Measurements from ENCODE around the gene GET4. TPM values are rescaled to one million over a fixed set of nuclear protein-coding genes. Genes with fewer than 3 reads are reported as not detected.
"Not testable (repeated sequence)": the region's sequence is repeated elsewhere in the genome, so short reads cannot be mapped to it uniquely, and the experiment has no call there.

The GET4 gene
- polyA plus RNA-seq, 6 donors from 2014 or later: 7.6 to 25.7 (median 16.8) TPM

GRCh38 chr7:867406-868188 lies 8.8 kb upstream of the GET4 start:
- no peaks in the 10 kb centered on the region for H3K9me3 Mint-ChIP-seq
- ATAC-seq (ENCODE audit: low read depth in 2 of 2) (no peak), DNase-seq (no peak)
- H3K27ac Mint-ChIP-seq: no peak overlapping the region
- peaks cover 8 to 22% of the 10 kb centered on the region in 2 donors for H3K36me3 Mint-ChIP-seq
- peak overlapping the region in 1 of 8 donors; percentile 58 for H3K4me3 Mint-ChIP-seq
- H3K4me1 Mint-ChIP-seq: peaks cover 0 to 2% (median 0%) of the 10 kb centered on the region in 3 donors
- H3K27me3 Mint-ChIP-seq: no peaks in the 10 kb centered on the region

- DNase-seq: no peak
- Mint-ChIP-seq H3K9me3 (no peaks in the 10 kb centered on the region), H3K4me1 (peaks cover 2 to 7% (median 3%) of the 10 kb centered on the region in 3 donors), H3K27me3 (no peaks in the 10 kb centered on the region), H3K27ac (no peak overlapping the region), H3K36me3 (peaks cover 8 to 22% of the 10 kb centered on the region in 2 donors), H3K4me3 (no peak overlapping the region)
- no peak for ATAC-seq (ENCODE audit: low read depth in 2 of 2)
These were observed 8.2 kb upstream of the GET4 start for GRCh38 chr7:868189-868486.

- Mint-ChIP-seq H3K27me3 (no peaks in the 10 kb centered on the region), H3K4me1 (peaks cover 4 to 15% (median 9%) of the 10 kb centered on the region in 3 donors), H3K4me3 (no peak overlapping the region), H3K27ac (no peak overlapping the region), H3K9me3 (no peaks in the 10 kb centered on the region), H3K36me3 (peaks cover 4 to 22% of the 10 kb centered on the region in 2 donors)
- no peak for DNase-seq
- no peak for ATAC-seq (ENCODE audit: low read depth in 2 of 2)
These were observed 7.0 kb upstream of the GET4 start for GRCh38 chr7:869348-869747.

GRCh38 chr7:871900-872537 lies 4.3 kb upstream of the GET4 start:
- H3K27me3 Mint-ChIP-seq: no peaks in the 10 kb centered on the region
- peaks cover 4 to 6% of the 10 kb centered on the region in 2 donors for H3K36me3 Mint-ChIP-seq
- H3K4me1 Mint-ChIP-seq: peaks cover 5 to 20% (median 11%) of the 10 kb centered on the region in 3 donors
- no peaks in the 10 kb centered on the region for H3K9me3 Mint-ChIP-seq
- ATAC-seq (ENCODE audit: low read depth in 2 of 2) (no peak), DNase-seq (no peak)
- H3K27ac Mint-ChIP-seq: peak overlapping the region in 3 of 6 donors; percentile 60 to 74 (median 63)
- no peak overlapping the region for H3K4me3 Mint-ChIP-seq

- ATAC-seq (ENCODE audit: low read depth in 2 of 2): not testable (repeated sequence)
- peak overlapping the region in 1 of 8 donors; percentile 81 for H3K4me3 Mint-ChIP-seq
- peak overlapping the region in 5 of 6 donors; percentile 11 to 74 (median 49) for H3K27ac Mint-ChIP-seq
These were observed 3.7 kb upstream of the GET4 start for GRCh38 chr7:872685-873084.

GRCh38 chr7:873367-874002 lies 2.9 kb upstream of the GET4 start:
- Mint-ChIP-seq H3K4me1 (peaks cover 14 to 27% (median 17%) of the 10 kb centered on the region in 3 donors), H3K4me3 (peak overlapping the region in 3 of 8 donors; percentile 39 to 81 (median 78)), H3K27me3 (no peaks in the 10 kb centered on the region), H3K27ac (peak overlapping the region; percentile 11 to 74 (median 62)), H3K36me3 (peaks cover 0 to 4% of the 10 kb centered on the region in 2 donors), H3K9me3 (no peaks in the 10 kb centered on the region)
- ATAC-seq (ENCODE audit: low read depth in 2 of 2) (peak in 1 of 2 donors; percentile 11), DNase-seq (peak; percentile 59)

More at GRCh38 chr7:872685-873084, 3.7 kb upstream of the GET4 start:
- not testable (repeated sequence) for H3K27me3 Mint-ChIP-seq, H3K9me3 Mint-ChIP-seq, DNase-seq, H3K36me3 Mint-ChIP-seq
- H3K4me1 Mint-ChIP-seq: peaks cover 11 to 20% (median 14%) of the 10 kb centered on the region in 3 donors

- Mint-ChIP-seq H3K4me3 (peak overlapping the region in 2 of 8 donors; percentile 27 to 78), H3K4me1 (peaks cover 18 to 34% (median 19%) of the 10 kb centered on the region in 3 donors), H3K36me3 (peaks cover 0 to 4% of the 10 kb centered on the region in 2 donors), H3K27ac (peak overlapping the region in 1 of 6 donors; percentile 72), H3K9me3 (no peaks in the 10 kb centered on the region), H3K27me3 (no peaks in the 10 kb centered on the region)
- ATAC-seq (ENCODE audit: low read depth in 2 of 2): no peak
- DNase-seq: no peak
These were observed 2.2 kb upstream of the GET4 start for GRCh38 chr7:874031-874749.

- Mint-ChIP-seq H3K4me1 (peaks cover 19 to 41% (median 21%) of the 10 kb centered on the region in 3 donors), H3K27ac (peak overlapping the region in 2 of 6 donors; percentile 57 to 72), H3K27me3 (no peaks in the 10 kb centered on the region), H3K9me3 (no peaks in the 10 kb centered on the region), H3K36me3 (peaks cover 0 to 4% of the 10 kb centered on the region in 2 donors), H3K4me3 (peak overlapping the region in 4 of 8 donors; percentile 20 to 74 (median 47))
- ATAC-seq (ENCODE audit: low read depth in 2 of 2) (no peak), DNase-seq (no peak)
These were observed 1.3 kb upstream of the GET4 start for GRCh38 chr7:875051-875450.

- Mint-ChIP-seq H3K36me3 (peaks cover 0 to 1% of the 10 kb centered on the region in 2 donors), H3K27me3 (no peaks in the 10 kb centered on the region), H3K4me1 (peaks cover 19 to 44% (median 21%) of the 10 kb centered on the region in 3 donors)
These were observed 778 bp upstream of the GET4 start for GRCh38 chr7:875476-876076.

GRCh38 chr7:876972-877311 lies 588 bp downstream of the GET4 start:
- DNase-seq: no peak
- peaks cover 19 to 48% (median 24%) of the 10 kb centered on the region in 3 donors for H3K4me1 Mint-ChIP-seq
- H3K27ac Mint-ChIP-seq: peak overlapping the region; percentile 84 to 97 (median 95)
- peak; percentile 5 to 6 for ATAC-seq (ENCODE audit: low read depth in 2 of 2)
- no peaks in the 10 kb centered on the region for H3K27me3 Mint-ChIP-seq
- H3K9me3 Mint-ChIP-seq: no peaks in the 10 kb centered on the region
- H3K4me3 Mint-ChIP-seq: peak overlapping the region; percentile 90 to 99 (median 92)
- H3K36me3 Mint-ChIP-seq: no peaks in the 10 kb centered on the region

More at GRCh38 chr7:875476-876076, 778 bp upstream of the GET4 start:
- Mint-ChIP-seq H3K27ac (peak overlapping the region in 4 of 6 donors; percentile 18 to 77 (median 54)), H3K4me3 (peak overlapping the region in 5 of 8 donors; percentile 6 to 91 (median 56)), H3K9me3 (no peaks in the 10 kb centered on the region)
- ATAC-seq (ENCODE audit: low read depth in 2 of 2) (no peak), DNase-seq (no peak)

GRCh38 chr7:877312-878232 lies 1.2 kb downstream of the GET4 start:
- H3K4me3 Mint-ChIP-seq: peak overlapping the region; percentile 90 to 99 (median 92)
- no peaks in the 10 kb centered on the region for H3K27me3 Mint-ChIP-seq
- no peak for DNase-seq
- peak overlapping the region; percentile 84 to 97 (median 95) for H3K27ac Mint-ChIP-seq
- H3K4me1 Mint-ChIP-seq: peaks cover 19 to 48% (median 25%) of the 10 kb centered on the region in 3 donors
- H3K36me3 Mint-ChIP-seq: no peaks in the 10 kb centered on the region
- H3K9me3 Mint-ChIP-seq: no peaks in the 10 kb centered on the region
- no peak for ATAC-seq (ENCODE audit: low read depth in 2 of 2)

GRCh38 chr7:879093-879492 lies 2.7 kb downstream of the GET4 start:
- no peak for DNase-seq
- peak overlapping the region in 3 of 6 donors; percentile 62 to 83 (median 64) for H3K27ac Mint-ChIP-seq
- peaks cover 16 to 35% (median 22%) of the 10 kb centered on the region in 3 donors for H3K4me1 Mint-ChIP-seq
- no peaks in the 10 kb centered on the region for H3K9me3 Mint-ChIP-seq
- no peaks in the 10 kb centered on the region for H3K27me3 Mint-ChIP-seq
- H3K36me3 Mint-ChIP-seq: no peaks in the 10 kb centered on the region
- peak overlapping the region in 6 of 8 donors; percentile 45 to 89 (median 74) for H3K4me3 Mint-ChIP-seq
- no peak for ATAC-seq (ENCODE audit: low read depth in 2 of 2)

Measured in naive B cell (primary cell).